SH-SY5Y (cell line): Measurements from ENCODE around the gene RSPH9.

ENCODE experiments used
- GATA2 ChIP-seq: IDR thresholded peaks from 2 replicates; pipeline ENCODE4 v1.6.1; 2011; ENCODE audit warnings: mild to moderate bottlenecking, low read depth, low read length
- GATA3 ChIP-seq: IDR thresholded peaks from 2 replicates; pipeline ENCODE4 v1.6.1; 2011; ENCODE audit warnings: low read depth, mild to moderate bottlenecking, low read length, moderate library complexity

Gene RSPH9

DNA sequence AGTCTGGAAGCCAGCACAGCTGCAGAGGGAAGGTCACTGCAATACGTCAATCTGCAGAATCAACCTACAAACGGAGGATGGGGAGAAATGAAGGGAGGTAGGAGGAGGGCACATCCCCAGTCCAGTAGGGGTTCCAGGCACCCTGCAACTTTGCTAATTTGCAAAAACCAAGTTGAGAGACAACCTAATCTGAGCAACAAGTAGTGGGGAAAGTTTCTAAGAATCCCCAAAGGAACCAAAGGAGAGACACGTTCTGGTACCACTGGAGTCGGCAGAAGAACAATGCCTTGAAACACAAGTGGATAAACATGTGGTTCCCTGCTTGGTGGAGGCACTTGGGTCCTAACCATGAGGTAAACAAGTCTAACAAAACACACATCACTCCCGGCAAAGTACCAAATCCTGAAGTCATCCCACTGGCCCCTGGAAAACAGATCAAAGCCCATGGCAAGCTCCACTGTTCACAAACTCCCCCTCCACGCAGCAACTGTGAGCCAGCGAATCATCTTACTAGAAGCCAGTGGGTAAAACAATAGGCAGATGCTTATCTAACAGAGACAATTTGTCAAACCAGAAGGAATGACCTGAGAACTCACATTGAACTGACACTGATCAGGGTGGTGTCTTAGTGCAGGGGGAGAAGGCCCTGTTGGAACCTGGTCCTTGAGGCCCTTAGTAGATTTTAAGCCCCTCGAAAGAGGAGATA is 38.0 kb downstream of the RSPH9 start:
- no peak for TF ChIP-seq GATA3
- no peak for TF ChIP-seq GATA2

DNA sequence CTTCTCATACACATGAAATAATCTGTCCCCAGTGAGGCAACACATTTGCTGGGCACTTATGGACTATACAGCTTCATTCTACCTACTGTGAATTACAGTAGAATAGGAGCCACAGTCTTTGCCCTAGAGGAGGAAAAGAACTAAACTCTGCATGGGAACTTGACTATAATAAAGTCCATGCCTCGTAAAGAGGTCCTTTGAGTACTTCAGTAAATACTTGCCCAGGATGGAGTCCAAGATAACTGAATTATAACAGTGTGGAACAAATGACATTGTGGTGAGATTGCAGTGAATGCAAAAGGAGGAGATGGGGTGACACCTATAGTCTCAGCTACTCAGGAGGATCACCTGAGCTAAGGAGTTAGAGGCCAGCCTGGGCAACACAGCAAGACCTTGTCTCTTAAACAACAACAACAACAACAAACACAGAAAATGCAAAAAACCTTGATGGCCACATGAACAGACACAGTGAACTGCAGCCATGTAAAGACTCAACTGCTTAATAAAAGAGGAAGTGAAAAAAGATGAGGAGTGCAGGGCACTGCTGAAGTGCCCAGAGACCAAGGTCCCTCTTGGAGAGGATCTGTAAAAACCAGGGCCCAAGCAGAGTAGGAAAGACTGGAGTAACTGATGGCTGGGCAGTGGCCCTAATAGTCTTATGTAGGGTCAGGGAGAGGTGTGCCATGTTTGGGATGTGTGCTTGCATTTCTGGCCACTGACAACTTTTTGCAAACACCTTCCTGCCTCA is 39.0 kb downstream of the RSPH9 start:
- TF ChIP-seq GATA3 (no peak), GATA2 (no peak)

DNA sequence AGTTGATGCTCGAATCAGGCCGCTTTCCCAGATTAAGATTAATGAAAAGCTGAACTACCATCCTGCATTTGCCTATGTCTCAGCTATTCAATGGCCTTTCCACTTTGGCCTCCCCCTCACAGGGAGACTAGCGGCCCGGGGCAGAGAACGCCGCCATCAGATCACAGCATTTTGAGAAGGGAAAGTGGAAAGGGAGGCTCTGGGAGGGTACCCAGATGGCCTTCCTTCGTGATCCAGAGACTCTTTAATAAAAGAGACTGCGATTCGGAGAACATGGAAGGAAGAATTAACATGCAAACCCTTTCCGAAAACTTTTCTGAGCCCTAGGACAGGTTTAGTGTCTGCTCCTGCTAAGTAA is 42.2 kb downstream of the RSPH9 start:
- TF ChIP-seq GATA3 (no peak), GATA2 (no peak)

DNA sequence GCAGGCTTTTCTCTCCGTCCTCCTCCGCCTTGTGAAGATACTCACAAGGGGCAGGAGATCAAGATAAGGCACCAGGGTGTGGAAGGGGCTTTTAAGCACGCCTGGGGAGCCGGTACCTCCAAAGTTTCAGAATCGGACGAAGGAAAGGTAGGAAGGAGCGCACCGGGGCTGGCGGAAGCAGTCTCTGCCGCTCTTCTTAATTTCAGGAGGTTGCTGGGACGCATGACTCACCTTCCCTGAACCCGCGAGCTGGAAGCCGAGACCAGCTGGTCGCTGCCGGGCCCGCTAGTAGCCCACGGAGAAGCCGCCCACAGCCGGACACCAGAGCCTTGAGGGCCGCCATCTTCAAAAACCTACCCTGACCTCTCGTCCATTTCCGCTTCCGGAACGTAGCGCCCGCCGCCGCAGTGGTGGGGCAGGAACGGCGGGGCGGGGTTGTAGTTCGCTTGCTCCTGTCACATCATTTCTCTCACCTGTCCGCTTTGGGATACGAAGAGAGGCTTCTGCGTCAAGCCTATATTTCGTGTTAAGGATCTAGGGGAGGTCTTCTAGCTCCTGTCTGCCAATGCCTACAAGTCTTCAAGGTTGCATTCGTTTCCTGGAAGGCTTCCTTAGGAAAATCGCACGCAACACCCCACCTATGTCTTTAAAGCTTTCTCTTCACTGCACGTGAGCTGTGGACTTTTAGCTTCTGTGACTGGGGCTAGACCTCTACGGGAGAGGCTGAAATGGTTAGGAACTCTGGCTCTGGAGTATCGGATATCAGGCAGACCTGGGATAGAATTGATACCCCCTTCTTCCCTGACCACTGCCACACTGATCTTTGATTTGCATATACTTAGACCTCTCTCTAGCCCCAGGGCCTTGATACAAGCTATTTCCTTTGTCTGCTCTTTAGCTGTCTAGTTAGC is 42.9 kb downstream of the RSPH9 start, which contains the start of gene MRPS18A:
MRPS18A (minus strand) TSS at position 355 of the 911 bp plus-strand sequence; CDS start at position 343, 12 bp downstream.
- no peak for TF ChIP-seq GATA3
- TF ChIP-seq GATA2 = no peak

DNA sequence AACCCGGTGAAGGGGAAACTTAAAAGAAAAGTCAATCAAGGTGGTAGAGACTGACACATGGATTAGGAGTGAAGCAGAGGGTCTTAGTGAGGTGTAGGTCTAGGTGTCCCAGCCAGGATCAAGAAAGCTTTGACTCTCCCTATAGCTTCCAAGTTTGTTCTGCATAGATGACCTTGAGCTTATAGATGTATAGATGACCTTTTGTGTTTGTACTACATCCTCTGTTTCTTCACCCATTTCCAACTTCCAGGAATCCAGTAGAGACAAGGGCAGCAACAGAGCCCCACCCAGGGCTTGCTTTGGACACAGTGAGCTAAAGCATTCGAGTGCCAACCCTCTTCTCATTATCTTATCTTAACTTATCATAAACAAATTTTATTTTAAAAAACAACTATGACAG is 44.6 kb downstream of the RSPH9 start:
- TF ChIP-seq GATA2 (no peak), GATA3 (no peak)

DNA sequence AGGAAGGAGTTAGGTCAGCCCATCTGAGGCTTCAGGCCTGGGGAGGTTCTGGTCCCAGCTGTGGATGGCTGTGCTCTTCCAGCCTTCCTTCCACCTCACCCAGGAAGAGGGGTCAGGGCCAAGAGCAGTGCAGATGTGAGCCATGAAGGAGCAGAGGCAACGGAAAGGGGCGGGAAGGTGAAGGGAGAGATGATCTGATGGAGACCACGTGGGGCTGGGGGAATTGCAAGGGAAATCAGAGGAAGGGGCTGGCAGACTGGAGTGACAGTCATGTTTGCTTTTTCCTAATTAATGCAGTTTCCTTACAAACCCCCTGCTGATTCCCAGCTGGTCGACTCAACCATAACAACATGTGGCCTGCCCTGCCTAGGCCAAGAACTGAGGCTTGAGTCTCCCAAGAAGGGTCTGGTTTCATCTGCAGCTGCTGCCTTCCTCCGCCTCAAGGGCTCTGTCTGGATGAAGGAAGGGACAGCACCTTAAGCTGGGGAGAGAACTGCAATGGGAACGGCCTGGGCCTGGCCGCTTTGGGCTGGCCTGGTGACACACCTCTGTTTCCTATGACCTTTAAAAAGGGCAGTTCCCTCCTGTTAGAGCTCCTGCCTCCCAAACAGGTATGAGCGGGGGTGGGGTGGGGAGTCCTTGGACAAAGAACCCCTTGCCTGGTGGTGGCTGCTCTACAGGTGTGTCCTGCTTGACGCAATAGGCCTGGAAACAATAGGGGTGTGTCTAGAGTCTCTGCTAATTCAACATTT is 50.6 kb downstream of the RSPH9 start:
- TF ChIP-seq GATA2 (no peak), GATA3 (no peak)

DNA sequence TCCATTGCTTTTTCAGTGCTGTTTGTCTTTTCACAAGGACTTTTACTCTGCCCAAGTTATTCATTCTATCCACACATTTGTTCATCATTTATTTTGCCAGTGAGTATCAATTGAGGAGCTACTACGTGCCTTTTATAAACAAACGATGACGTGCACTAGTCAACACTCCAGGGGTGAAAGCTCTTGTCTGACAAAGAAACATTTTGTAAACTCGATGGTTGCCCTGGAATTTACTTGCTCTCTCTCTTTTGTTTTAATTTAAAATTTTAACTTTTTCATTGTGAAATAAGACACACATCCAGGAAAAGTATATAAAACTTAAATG is 51.1 kb downstream of the RSPH9 start:
- no peak for TF ChIP-seq GATA2
- no peak for TF ChIP-seq GATA3

DNA sequence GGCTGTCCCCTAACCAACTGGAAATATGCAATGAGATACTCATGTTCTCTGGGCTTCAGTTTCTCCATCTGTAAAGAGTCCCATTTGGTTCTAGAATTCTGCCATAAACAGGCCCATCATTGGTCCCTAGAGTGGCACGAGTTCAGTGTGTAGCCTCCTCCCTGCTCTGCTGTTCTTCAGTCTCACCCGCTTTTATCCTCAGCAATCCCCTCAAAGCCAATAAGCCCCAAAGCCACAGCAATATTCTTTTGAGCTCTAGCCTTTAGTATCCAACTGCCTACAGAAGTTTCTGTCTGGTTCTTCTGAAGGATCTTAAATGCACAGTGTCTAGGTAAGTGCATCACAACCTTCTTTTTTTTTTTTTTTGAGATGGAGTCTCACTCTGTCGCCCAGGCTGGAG is 52.6 kb downstream of the RSPH9 start:
- TF ChIP-seq GATA3 = no peak
- TF ChIP-seq GATA2 = no peak

DNA sequence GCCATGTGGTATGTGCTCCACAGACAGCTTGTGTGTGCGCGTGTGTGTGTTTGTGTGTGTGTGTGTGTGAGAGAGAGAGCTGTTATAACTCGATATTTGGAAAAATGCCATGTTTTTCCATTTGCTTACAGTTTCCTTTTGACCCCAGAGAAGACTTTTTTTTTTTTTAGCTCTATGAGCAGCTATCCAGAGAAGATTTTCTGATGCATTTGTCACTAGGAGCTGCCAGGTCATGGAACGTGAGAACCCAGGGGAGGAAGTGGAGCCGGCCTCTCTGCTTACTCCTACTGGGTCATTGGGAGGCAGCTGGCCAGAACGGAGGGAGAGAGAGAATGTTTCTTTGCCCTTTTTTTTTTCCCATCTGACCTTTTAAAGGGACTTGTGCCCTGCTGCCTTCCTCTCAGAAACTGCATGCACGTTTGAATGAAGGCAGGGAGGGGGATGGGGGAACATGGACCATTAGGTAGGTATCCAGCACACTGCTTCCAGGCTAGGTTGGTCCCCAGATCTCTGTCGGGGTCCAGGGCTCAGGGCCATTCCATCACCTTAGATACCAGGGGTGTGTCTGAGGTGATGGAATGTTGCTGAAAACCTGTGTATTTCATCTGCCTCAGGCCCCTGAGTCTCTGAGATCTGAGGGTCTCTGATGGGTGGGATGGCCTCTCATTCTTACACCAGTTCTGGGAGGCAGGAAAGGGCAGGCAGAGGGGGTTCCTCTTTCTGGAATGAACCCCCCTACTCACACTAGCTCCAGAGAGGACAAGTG is 53.9 kb downstream of the RSPH9 start:
- TF ChIP-seq GATA2 (no peak), GATA3 (no peak)

DNA sequence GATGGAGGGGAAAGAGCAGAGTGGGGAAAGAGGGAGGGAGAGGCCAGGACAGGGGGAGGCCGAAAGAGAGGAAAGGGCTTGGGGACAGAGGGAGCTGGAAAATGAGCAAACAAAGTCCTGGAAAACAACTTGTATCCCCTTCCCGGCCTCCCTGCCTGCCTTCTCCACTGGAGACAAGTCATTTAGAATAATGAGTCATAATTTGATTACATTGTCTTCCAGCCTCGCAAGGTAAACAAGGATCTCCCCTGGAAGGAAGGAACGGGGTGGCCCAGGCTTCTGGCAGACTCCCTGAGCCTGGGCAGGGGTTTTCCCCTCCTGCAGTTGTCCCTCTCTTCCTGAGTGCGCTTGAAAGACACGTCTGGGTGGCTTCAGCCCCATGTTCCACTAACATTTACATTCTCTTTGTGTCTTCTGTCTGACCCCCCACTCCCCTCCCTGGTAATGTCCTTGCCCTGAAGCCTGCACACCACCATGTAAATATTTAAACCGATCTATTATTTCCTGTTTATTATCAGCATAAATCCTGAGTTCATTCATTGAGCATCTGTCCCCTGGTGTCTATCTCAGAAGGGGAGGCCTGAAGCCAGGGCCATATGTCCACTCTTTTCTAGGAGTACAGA is 54.8 kb downstream of the RSPH9 start:
- TF ChIP-seq GATA2 (no peak), GATA3 (no peak)

DNA sequence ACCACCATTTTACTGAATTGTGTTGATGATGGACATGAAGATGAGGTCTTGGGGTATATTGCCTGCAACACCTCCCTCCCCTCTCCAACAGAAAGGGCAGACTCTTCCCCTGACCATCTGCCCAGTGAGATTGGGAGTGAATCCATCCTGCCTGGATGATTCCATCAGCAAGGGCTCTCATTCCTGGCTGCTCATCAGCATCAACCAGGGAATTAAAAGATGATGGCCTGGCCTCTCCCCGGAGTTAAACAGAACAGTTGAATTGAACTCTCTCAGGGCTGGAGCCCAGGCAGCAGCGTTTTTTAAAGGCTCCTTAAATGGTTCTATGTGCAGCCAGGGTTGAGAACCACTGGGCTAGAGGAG is 57.3 kb downstream of the RSPH9 start:
- no peak for TF ChIP-seq GATA3
- TF ChIP-seq GATA2 = no peak

DNA sequence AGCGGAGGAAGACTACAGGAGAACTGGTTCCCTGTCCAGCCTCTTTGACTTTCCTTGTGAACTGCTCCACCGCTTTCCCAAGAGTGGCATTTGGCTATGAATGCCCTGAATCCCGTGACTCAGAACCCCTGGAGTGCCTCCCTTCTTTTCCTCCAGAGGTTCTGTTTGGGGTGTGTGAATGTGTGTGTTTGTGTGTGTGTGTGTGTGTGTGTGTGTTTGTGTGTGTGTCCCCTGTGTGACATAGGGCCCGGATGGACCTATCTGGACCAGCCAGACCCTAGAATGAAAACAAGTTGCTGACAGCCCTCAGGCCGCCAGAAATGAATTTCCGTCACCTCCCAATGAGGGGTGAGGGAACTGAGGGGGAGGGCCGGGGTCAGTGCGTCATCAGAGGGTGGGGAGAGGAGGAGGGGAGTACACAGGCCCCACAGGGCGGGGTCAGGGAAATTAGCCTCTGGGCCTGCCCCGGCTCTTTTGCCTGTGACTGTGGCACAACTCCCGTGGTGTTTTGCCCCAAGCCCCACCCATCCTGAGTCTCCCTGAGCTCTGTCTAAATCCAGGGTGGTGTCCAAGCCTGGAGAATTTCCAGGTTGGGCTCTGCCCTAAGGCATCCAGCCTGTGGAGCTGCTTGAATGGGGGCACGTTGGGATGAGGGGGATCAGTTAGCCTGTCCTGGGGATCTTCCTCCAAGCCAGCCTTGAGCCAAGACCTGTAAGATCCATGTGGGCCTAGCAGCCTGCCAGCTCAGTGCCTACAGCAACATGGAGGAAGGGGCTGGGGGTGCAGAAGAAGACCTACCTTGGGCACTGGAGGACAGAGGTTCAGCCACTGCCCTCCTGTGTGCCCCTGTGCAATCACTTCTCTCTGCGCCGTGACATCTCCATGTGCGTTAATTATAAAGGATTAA is 58.0 kb downstream of the RSPH9 start:
- TF ChIP-seq GATA2 (no peak), GATA3 (no peak)
